Thoracic aorta (tissue), 2 donors: ENCODE data around the gene LRP5. TPM values are rescaled to one million over a fixed set of nuclear protein-coding genes. Genes with fewer than 3 reads are reported as not detected.

ENCODE experiments used
- ATAC-seq: fragments of 150-250 bp; one replicate; pipeline ENCODE4 v1.8.0; 2017; ENCODE audit warnings: low read depth; ENCODE audit not compliant: insufficient number of reproducible peaks, low FRiP score
- DNase-seq: peaks from one replicate; pipeline ENCODE4 v3.0.0-alpha.2; 2020; ENCODE audit warnings: low spot score
- H3K27ac ChIP-seq, 2 donors: fragments of 200-600 bp; sonication (generic); 1 replicate in 1 of 2; 2 replicates in 1 of 2; pipeline ENCODE4 v1.5.1; 2016; ENCODE audit warnings: mild to moderate bottlenecking in 2 of 2, moderate library complexity in 2 of 2
- H3K27me3 ChIP-seq: fragments of 200-600 bp; sonication (generic); replicated peaks from 2 replicates; pipeline ENCODE4 v1.6.0; 2016; ENCODE audit warnings: mild to moderate bottlenecking; ENCODE audit not compliant: insufficient read depth
- H3K36me3 ChIP-seq: fragments of 200-600 bp; sonication (generic); one replicate; pipeline ENCODE4 v1.5.1; 2016
- H3K4me1 ChIP-seq, 2 donors: fragments of 200-600 bp; sonication (generic); 1 replicate in 1 of 2; 2 replicates in 1 of 2; pipeline versions ENCODE4 v1.5.1 to v1.6.0; 2016; ENCODE audit warnings: low read depth in 2 of 2, mild to moderate bottlenecking in 1 of 2; ENCODE audit not compliant: control insufficient read depth in 1 of 2
- H3K4me3 ChIP-seq: fragments of 200-600 bp; sonication (generic); 2 replicates; pipeline ENCODE4 v1.5.1; 2016; ENCODE audit warnings: mild to moderate bottlenecking
- H3K9me3 ChIP-seq: fragments of 200-600 bp; sonication (generic); 2 replicates; pipeline ENCODE4 v1.5.1; 2016
- total RNA-seq, 2 donors: library from RNA; depleted of rRNA; stranded (reverse); fragments of >200 nt; gene quantifications; one replicate each; pipeline versions ENCODE4 v1.1.0 to v1.2.3, GENCODE V29; 2016
- TF ChIP-seq, protein P1 (sequence below): fragments of 200-600 bp; sonication (generic); IDR thresholded peaks from one replicate; pipeline ENCODE4 v1.5.1; 2019; ENCODE audit warnings: antibody characterized with exemption

Gene LRP5
- total RNA-seq, 2 donors from 2014 or later = 67.2 to 99.1 TPM

DNA sequence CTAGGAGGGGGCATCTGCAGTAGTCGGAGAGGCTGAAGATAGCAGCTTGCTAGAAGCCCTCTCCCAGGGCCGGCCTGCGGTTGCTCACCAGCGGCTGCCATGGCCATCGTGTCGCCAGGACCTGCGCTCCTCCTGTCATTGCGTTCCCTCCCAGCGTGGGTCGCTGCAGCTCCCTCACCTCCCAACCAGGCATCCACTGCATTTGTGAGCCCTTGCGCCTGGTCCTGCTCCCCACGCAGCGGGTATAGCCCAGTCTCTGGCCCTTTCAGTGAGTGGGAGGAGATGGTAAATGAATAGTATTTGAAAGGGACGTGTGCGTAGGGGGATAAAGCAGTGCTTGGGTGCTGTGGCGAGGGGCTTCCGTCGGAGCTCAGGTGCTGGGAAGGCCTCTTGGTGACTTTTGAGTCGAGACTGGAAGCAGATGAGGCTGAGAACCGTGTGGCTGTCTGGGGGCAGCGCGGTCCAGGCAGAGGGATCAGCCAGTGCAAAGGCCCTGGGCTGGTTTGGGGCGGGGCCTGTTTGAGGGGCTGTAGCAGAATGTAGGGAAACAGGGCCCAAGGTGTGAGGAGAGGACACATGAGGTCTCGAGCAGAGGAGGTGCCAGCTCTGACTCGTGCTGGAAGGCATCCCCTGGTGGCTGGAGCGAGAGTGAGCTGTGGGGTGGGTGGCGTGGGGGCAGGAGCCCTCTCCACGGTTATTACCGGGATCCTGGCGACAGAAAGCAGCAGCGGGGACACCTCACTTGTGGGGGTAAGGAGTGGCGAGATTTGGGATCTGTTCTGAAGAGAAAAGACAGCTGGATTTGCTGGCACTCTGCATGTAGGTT lies 39.3 kb downstream of the LRP5 start:
- Histone ChIP-seq H3K36me3 (no peaks in the 10 kb centered on the region), H3K27ac (peak overlapping the region; percentile 88 to 97), H3K27me3 (no peaks in the 10 kb centered on the region), H3K9me3 (no peaks in the 10 kb centered on the region), H3K4me3 (no peak overlapping the region), H3K4me1 (peaks cover 45 to 84% of the 10 kb centered on the region in 2 donors)
- ATAC-seq = no peak
- DNase-seq = no peak
- TF ChIP-seq, protein P1, sequence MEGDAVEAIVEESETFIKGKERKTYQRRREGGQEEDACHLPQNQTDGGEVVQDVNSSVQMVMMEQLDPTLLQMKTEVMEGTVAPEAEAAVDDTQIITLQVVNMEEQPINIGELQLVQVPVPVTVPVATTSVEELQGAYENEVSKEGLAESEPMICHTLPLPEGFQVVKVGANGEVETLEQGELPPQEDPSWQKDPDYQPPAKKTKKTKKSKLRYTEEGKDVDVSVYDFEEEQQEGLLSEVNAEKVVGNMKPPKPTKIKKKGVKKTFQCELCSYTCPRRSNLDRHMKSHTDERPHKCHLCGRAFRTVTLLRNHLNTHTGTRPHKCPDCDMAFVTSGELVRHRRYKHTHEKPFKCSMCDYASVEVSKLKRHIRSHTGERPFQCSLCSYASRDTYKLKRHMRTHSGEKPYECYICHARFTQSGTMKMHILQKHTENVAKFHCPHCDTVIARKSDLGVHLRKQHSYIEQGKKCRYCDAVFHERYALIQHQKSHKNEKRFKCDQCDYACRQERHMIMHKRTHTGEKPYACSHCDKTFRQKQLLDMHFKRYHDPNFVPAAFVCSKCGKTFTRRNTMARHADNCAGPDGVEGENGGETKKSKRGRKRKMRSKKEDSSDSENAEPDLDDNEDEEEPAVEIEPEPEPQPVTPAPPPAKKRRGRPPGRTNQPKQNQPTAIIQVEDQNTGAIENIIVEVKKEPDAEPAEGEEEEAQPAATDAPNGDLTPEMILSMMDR = peak; percentile 12

DNA sequence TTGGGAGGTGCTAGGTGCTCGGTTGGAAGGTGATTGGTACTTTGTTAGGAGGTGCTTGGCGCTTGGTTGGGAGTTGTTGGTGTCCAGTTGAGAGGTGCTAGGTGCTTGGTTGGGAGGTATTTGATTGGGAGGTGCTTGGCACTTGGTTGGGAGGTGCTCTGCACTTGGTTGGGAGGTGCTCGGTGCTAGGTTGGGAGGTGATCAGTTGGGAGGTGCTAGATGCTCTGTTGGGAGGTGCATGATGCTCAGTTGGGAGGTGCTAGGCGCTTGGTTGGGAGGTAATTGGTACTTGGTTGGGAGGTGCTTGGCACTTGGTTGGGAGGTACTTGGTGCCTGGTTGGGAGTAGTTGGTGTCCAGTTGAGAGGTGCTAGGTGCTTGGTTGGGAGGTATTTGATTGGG lies 40.2 kb downstream of the LRP5 start:
- Histone ChIP-seq H3K4me1 (peaks cover 45 to 84% of the 10 kb centered on the region in 2 donors), H3K27me3 (no peaks in the 10 kb centered on the region), H3K9me3 (no peaks in the 10 kb centered on the region), H3K27ac (peak overlapping the region; percentile 88 to 97), H3K36me3 (no peaks in the 10 kb centered on the region), H3K4me3 (no peak overlapping the region)
- ATAC-seq (no peak), DNase-seq (no peak)
- TF ChIP-seq, protein P1 = no peak

DNA sequence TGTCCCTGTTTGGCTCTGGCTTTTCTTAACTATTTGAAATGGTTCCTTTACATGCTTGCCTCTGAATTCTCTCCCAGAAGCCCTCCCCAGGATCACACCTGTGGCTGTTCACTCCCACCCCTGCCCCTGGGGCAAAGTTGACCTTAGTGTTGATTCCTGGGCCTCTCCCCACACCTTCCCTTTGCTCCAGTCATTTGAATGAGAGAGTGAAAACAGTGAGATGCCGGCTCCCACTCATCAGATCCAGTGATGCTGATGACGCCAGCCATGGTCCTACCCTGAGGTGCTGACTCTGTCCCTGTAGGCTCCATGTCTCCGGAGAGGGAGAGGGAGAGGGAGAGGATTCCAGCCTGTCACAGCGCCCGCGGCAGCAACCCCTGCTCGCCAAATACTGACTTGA lies 40.7 kb downstream of the LRP5 start:
- no peak for ATAC-seq
- H3K4me3 ChIP-seq = peak overlapping the region; percentile 35
- H3K27ac ChIP-seq = peak overlapping the region; percentile 88 to 97
- no peaks in the 10 kb centered on the region for H3K9me3 ChIP-seq
- H3K36me3 ChIP-seq = no peaks in the 10 kb centered on the region
- DNase-seq = no peak
- no peaks in the 10 kb centered on the region for H3K27me3 ChIP-seq
- TF ChIP-seq, protein P1 = no peak
- H3K4me1 ChIP-seq = peaks cover 50 to 85% of the 10 kb centered on the region in 2 donors

DNA sequence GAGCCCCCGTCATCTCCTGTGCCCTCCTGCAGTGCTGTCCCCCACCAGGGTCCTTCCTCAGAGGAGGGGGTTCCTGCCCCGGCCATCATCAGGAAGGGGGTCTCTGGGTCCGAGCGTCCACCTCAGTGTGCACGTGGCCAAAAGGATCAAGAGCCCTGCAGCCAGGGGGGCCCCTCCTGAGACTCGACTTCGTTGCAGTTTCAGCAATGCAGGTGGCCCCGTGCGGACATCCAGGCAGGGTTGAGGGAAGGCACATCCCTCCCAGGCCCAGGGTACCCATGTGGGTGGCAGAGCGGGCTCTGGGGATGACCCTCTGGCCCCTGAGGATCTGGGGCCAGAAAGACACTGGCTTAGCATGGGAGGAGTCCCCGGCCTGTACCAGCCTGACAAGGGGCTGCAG lies 41.3 kb downstream of the LRP5 start:
- H3K27ac ChIP-seq = peak overlapping the region; percentile 88 to 97
- TF ChIP-seq, protein P1 = no peak
- peak overlapping the region; percentile 35 for H3K4me3 ChIP-seq
- H3K36me3 ChIP-seq = peaks cover 1% of the 10 kb centered on the region
- ATAC-seq = no peak
- no peaks in the 10 kb centered on the region for H3K9me3 ChIP-seq
- H3K4me1 ChIP-seq = peaks cover 52 to 91% of the 10 kb centered on the region in 2 donors
- no peaks in the 10 kb centered on the region for H3K27me3 ChIP-seq
- no peak for DNase-seq

DNA sequence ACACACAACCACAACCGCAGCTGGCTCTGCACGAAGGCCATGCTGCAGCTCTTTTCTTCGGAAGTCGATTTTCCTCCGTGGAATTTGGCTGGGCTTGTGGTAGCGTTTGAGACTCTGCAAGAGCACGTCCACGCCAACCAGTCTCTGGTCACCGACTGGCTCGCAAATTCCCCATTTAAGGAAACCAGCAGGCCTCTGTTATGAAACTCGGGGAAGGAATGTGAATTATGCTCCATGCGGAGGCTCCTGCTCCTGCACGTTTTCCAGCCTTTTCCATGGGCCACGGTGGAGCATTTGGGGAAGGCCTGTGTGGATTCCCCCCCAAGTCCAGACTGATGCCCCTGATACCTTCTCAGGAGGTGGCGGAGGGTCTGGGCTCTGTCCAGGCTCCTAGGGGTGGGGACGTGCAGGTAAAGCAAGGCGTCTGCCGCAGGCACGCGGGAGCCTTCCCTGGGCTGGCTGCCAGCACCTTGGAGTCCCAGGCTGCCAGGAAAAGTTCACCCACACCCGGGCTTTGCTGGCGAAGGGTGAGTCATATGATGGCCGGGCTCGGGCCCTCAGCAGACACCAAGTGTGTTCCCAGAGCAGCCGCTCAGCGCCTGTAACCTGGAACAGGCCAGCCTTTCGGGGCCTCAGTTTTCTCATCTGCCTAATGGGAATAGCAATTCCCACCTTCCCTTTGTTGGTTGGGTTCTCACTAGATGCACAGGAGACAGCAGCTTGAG lies 41.9 kb downstream of the LRP5 start:
- ATAC-seq = peak; percentile 87
- TF ChIP-seq, protein P1 = no peak
- peaks cover 7% of the 10 kb centered on the region for H3K36me3 ChIP-seq
- peak overlapping the region; percentile 42 for H3K4me3 ChIP-seq
- H3K27ac ChIP-seq = peak overlapping the region; percentile 88 to 97
- H3K4me1 ChIP-seq = peaks cover 52 to 88% of the 10 kb centered on the region in 2 donors
- H3K9me3 ChIP-seq = no peaks in the 10 kb centered on the region
- peak; percentile 74 for DNase-seq
- H3K27me3 ChIP-seq = no peaks in the 10 kb centered on the region
